Endothelial cell of umbilical vein (primary cell): ENCODE measurements around the gene BDP1.

Experiments
- EZH2 ChIP-seq: IDR thresholded peaks from 2 replicates; pipeline ENCODE4 v1.6.1; 2012; ENCODE audit warnings: borderline replicate concordance, low read depth, mild to moderate bottlenecking, moderate library complexity, low read length, inconsistent platforms; ENCODE audit not compliant: severe bottlenecking
- FOS ChIP-seq: IDR thresholded peaks from 2 replicates; pipeline ENCODE4 v1.6.1; 2011; ENCODE audit warnings: mild to moderate bottlenecking, low read length, moderate library complexity, borderline replicate concordance; ENCODE audit not compliant: insufficient read depth
- GATA2 ChIP-seq: IDR thresholded peaks from 2 replicates; pipeline ENCODE4 v1.7.0; 2011; ENCODE audit warnings: low read depth, mild to moderate bottlenecking, moderate library complexity, mixed read lengths, low read length; ENCODE audit not compliant: insufficient read length, insufficient read depth
- JUN ChIP-seq: IDR thresholded peaks from 2 replicates; pipeline ENCODE4 v1.6.1; 2011; ENCODE audit warnings: borderline replicate concordance, low read depth; ENCODE audit not compliant: insufficient read length, insufficient read depth
- MYC ChIP-seq: IDR thresholded peaks from one replicate; pipeline ENCODE4 v1.6.1; 2011; ENCODE audit warnings: mild to moderate bottlenecking, low read depth, low read length
- POLR2A ChIP-seq: IDR thresholded peaks from 2 replicates; pipeline ENCODE4 v1.6.1; 2012; ENCODE audit warnings: low read depth, mild to moderate bottlenecking, control low read depth, low read length
- POLR2AphosphoS5 ChIP-seq: IDR thresholded peaks from 2 replicates; pipeline ENCODE4 v1.6.1; 2012; ENCODE audit warnings: low read depth, mild to moderate bottlenecking, control low read depth, low read length, moderate library complexity; ENCODE audit not compliant: insufficient read depth
- TF ChIP-seq, protein P1 (sequence below): IDR thresholded peaks from 2 replicates; pipeline ENCODE4 v1.6.1; 2011; ENCODE audit not compliant: insufficient read depth, insufficient read length
- TF ChIP-seq, protein P2 (sequence below), 2 donors: IDR thresholded peaks; 1 replicate in 1 of 2; 2 replicates in 1 of 2; pipeline ENCODE4 v1.5.1; 2011; ENCODE audit warnings: low read length in 2 of 2, mild to moderate bottlenecking in 2 of 2, moderate library complexity in 2 of 2, control low read depth in 1 of 2, inconsistent platforms in 1 of 2, low read depth in 1 of 2; ENCODE audit not compliant: insufficient read depth in 1 of 2; ENCODE audit errors: extremely low read depth in 1 of 2

DNA sequence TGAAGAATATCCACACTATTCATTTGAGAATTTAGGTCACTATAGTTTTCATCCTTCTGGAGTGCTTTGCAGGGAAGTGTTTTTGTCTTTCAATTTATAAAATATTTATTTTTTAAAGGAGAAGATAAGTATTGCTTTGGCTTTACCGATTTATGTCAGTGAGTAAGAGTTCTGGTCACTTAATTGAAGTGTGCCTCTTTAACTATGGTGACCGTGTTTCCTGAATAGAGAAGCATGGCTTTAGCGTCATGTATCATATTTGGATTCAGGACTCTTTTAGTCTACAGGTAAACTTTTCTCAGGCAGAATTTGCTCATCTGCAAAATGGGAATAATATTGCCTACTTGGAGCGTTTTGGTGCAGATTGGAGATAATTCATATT lies 902 bp downstream of the BDP1 start:
- TF ChIP-seq, protein P1, sequence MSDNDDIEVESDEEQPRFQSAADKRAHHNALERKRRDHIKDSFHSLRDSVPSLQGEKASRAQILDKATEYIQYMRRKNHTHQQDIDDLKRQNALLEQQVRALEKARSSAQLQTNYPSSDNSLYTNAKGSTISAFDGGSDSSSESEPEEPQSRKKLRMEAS: no peak
- TF ChIP-seq POLR2AphosphoS5 (no peak), POLR2A (no peak), GATA2 (no peak), MYC (no peak), JUN (no peak), EZH2 (no peak), FOS (no peak)
- TF ChIP-seq, protein P2, sequence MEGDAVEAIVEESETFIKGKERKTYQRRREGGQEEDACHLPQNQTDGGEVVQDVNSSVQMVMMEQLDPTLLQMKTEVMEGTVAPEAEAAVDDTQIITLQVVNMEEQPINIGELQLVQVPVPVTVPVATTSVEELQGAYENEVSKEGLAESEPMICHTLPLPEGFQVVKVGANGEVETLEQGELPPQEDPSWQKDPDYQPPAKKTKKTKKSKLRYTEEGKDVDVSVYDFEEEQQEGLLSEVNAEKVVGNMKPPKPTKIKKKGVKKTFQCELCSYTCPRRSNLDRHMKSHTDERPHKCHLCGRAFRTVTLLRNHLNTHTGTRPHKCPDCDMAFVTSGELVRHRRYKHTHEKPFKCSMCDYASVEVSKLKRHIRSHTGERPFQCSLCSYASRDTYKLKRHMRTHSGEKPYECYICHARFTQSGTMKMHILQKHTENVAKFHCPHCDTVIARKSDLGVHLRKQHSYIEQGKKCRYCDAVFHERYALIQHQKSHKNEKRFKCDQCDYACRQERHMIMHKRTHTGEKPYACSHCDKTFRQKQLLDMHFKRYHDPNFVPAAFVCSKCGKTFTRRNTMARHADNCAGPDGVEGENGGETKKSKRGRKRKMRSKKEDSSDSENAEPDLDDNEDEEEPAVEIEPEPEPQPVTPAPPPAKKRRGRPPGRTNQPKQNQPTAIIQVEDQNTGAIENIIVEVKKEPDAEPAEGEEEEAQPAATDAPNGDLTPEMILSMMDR (IDR thresholded peaks at IDR 0.05; ENCODE audit: extremely low read depth in 1 of 2, insufficient read depth in 1 of 2, low read depth in 1 of 2, low read length in 2 of 2): no peak
